ENCODE measurements around the gene PKHD1.

PKHD1 gene

DNA sequence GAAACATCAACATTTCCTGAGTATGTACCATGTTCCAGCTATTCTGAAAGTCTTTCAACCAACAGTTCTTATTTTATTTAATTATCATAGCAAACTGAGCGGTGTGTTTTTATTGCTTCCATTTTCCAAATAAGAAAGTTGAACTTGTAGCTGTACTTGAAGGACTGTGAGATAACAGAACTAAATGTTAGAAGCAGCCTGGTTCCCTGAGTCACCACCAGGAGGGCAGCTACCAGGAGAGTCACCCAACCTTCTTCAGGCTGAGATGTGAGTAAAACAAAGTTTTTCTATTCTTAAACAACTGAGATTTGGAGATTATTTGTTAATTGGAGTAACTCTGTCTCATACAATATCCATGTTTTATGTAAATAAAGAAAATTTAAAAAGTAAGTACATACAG lies 403.4 kb downstream of the PKHD1 start:
- TF ChIP-seq, protein P1, sequence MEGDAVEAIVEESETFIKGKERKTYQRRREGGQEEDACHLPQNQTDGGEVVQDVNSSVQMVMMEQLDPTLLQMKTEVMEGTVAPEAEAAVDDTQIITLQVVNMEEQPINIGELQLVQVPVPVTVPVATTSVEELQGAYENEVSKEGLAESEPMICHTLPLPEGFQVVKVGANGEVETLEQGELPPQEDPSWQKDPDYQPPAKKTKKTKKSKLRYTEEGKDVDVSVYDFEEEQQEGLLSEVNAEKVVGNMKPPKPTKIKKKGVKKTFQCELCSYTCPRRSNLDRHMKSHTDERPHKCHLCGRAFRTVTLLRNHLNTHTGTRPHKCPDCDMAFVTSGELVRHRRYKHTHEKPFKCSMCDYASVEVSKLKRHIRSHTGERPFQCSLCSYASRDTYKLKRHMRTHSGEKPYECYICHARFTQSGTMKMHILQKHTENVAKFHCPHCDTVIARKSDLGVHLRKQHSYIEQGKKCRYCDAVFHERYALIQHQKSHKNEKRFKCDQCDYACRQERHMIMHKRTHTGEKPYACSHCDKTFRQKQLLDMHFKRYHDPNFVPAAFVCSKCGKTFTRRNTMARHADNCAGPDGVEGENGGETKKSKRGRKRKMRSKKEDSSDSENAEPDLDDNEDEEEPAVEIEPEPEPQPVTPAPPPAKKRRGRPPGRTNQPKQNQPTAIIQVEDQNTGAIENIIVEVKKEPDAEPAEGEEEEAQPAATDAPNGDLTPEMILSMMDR (conservative IDR thresholded peaks at IDR 0.05; ENCODE audit: low read depth, low read length) = no peak
- no peak overlapping the region for H3K4me3 ChIP-seq (ENCODE audit: low read depth, low read length)
- DNase-seq (ENCODE audit: low read depth) = no peak

DNA sequence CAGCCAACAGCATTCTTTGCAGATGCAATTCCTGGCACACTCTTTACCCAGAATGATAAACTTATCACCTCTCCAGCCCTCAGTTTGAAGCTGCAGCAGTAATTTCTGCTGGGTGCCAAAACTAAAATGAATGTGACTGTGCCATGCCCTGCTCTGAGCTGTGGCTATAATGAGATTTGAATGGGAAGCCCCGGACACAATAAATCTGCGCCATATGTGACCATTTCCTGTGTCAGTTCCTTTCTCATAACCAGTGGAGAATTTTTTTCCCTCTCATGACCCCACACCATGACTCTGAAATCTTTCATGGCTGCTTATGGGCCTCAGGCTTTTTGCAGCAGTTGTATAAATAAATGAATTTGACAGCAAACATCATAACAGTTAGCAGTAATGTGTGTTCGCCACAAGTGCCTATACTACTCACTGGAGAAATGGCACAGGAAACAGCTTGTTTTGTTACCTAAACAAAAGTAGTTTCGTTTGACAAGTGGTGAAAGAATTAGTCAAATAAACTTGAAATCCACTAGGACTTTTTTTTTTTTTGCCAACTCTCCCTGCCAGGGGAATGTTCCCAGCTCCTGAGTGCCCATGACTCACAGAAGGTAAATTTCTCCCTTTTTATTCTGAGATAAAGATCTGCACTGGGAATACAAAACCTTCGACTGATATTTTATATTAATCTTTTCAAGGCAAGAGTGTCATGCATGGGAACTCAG lies 408.4 kb downstream of the PKHD1 start:
- TF ChIP-seq, protein P1 (conservative IDR thresholded peaks at IDR 0.05; ENCODE audit: low read depth, low read length) = no peak
- no peak for DNase-seq (ENCODE audit: low read depth)
- no peak overlapping the region for H3K4me3 ChIP-seq (ENCODE audit: low read depth, low read length)

DNA sequence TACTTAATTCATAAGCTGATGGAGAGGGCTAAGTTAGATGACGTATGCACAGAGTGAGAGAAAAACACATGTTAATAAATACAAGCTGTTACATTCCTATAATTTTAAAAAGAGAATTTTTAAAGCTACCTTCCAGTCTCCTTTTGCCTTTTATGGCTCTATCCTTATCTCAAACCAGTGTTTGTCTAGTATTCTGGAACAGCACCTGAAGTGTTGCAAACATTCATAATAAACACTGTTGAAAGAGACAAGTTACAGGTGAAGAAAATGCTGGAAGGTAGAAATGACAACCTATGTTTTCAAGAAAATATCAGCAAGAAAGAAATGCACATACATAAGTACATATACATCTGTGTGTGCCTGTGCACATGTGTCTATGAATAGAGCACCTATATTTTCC lies 409.1 kb downstream of the PKHD1 start:
- TF ChIP-seq, protein P1 (conservative IDR thresholded peaks at IDR 0.05; ENCODE audit: low read depth, low read length) = no peak
- DNase-seq (ENCODE audit: low read depth) = no peak
- H3K4me3 ChIP-seq (ENCODE audit: low read depth, low read length) = no peak overlapping the region

DNA sequence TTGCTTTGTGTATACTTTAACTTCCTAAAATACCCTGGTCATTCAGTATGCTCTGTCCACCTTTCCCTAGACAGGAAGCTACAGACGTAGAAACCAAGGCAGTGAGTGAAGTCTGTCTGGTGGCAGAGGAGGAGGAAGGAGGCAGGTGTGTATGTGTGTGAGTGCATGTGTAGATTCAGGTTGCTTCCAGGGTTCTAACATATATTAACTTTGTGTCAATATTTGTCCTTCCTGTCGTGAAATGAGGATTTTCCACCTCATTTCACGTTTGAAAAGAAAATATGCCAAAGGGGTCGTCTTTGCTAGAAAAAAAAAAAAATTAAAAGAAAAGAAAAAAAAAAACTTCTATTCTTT lies 411.5 kb downstream of the PKHD1 start:
- TF ChIP-seq, protein P1 (conservative IDR thresholded peaks at IDR 0.05; ENCODE audit: low read depth, low read length) = no peak
- H3K4me3 ChIP-seq (ENCODE audit: low read depth, low read length) = no peak overlapping the region
- DNase-seq (ENCODE audit: low read depth) = no peak

DNA sequence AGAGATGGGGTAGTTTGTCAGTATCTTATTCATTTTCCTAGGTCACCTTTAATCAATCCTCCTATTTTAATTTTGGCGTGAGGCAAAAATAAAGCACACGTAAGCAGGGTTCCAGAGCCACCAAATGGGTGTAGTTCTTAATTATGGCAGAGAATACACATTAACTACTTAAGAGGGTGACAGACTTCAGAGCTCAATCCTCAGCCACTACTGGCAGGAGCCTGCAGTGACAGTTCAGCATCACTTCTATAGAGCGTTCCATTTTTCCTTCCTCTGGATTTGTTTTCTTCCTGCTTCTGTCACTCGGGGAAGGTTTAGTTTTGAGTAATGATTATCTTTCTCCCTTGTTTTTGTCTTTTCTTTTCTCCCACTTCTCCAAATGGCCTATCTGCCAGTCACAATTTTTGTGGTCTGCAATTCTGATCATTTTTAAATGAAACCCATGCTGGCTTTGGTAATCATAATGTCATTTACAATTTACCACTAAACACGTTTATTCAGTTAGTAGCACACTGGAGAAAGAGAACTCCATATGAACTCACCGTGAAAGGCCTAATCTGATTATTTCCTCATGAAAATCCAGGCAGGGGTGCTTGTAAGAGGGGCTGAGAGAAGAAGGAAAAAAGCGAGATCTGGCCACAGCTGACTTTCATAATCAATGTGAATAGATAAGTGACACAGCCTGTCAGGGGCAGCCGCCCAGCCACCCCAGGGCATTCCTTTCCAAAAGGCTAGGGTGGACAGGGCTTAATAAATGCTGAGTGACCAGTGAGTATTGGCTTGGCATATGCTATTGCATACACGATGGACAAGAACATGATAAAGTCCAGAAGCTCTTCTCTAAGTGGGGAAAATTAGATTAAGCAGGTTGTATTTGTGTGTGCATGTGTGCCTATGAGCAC lies 412.1 kb downstream of the PKHD1 start:
- TF ChIP-seq, protein P1 (conservative IDR thresholded peaks at IDR 0.05; ENCODE audit: low read depth, low read length) = no peak
- no peak overlapping the region for H3K4me3 ChIP-seq (ENCODE audit: low read depth, low read length)
- no peak for DNase-seq (ENCODE audit: low read depth)

DNA sequence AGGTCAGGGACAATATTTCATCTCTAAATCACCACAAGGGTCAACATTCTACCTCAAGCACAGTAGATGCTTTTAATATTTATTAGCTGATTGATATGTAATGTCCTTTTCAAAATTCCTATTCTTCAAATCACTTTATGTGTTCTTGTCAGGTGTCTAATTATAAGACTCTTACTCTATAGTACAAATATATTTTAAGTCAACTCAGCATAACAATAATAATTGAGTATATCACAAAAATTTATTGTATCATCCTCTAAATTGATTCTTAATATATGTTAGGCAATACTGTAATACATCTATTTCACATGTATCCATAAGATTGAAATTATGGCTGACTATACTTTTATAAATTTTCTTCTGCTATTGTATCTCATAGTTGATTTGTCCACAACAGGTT lies 423.9 kb downstream of the PKHD1 start:
- H3K4me3 ChIP-seq (ENCODE audit: low read depth, low read length) = no peak overlapping the region
- TF ChIP-seq, protein P1 (conservative IDR thresholded peaks at IDR 0.05; ENCODE audit: low read depth, low read length) = no peak
- no peak for DNase-seq (ENCODE audit: low read depth)
